HepG2 (cell line): ENCODE measurements around the gene CDK12. TPM values are rescaled to one million over a fixed set of nuclear protein-coding genes. Genes with fewer than 3 reads are reported as not detected.

Experiments used
- ASH2L ChIP-seq: fragments of 300-600, 200-600 bp; sonication (generic); IDR thresholded peaks from 2 replicates; pipeline ENCODE4 v1.7.0; 2017; ENCODE audit warnings: low read depth, mild to moderate bottlenecking, moderate library complexity, mixed read lengths, low read length; ENCODE audit not compliant: insufficient read length
- CBX1 ChIP-seq: IDR thresholded peaks from one replicate; pipeline ENCODE4 v1.6.1; 2016; ENCODE audit warnings: antibody characterized with exemption, low read depth
- CHD4 ChIP-seq: fragments of 200-600 bp; sonication (generic); IDR thresholded peaks from 2 replicates; pipeline ENCODE4 v1.7.0; 2017; ENCODE audit warnings: mild to moderate bottlenecking, low read length, borderline replicate concordance
- FOXK1 ChIP-seq: sonication (generic); formaldehyde crosslinking; IDR thresholded peaks from 2 replicates; pipeline ENCODE4 v1.4.0; 2020; ENCODE audit warnings: low read depth, missing genetic modification reagents, borderline replicate concordance
- FOXO1 ChIP-seq: sonication (generic); formaldehyde crosslinking; IDR thresholded peaks from 2 replicates; pipeline ENCODE4 v1.4.0; 2020; ENCODE audit warnings: missing genetic modification reagents
- KAT2B ChIP-seq: fragments of 150-350 bp; IDR thresholded peaks from 2 replicates; pipeline ENCODE4 v1.6.1; 2014; ENCODE audit warnings: low read depth, low read length, borderline replicate concordance
- NR3C1 ChIP-seq: sonication (generic); formaldehyde crosslinking; IDR thresholded peaks from 2 replicates; pipeline ENCODE4 v1.4.0; 2020; ENCODE audit warnings: missing genetic modification reagents
- RBFOX2 ChIP-seq: fragments of 200-400 bp; formaldehyde crosslinking; IDR thresholded peaks from 2 replicates; pipeline ENCODE4 v1.6.1; 2017; ENCODE audit warnings: low read depth, mild to moderate bottlenecking, low read length
- SMC3 ChIP-seq: IDR thresholded peaks from 2 replicates; pipeline ENCODE4 v1.6.1; 2011; ENCODE audit warnings: low read length, improper control_type of control experiment
- SRSF1 ChIP-seq: fragments of 200-400 bp; formaldehyde crosslinking; optimal IDR thresholded peaks from 2 replicates; pipeline ENCODE3; 2017; ENCODE audit warnings: mild to moderate bottlenecking, low read depth, low read length, moderate library complexity
- ZNF10 ChIP-seq: sonication (generic); formaldehyde crosslinking; IDR thresholded peaks from 2 replicates; pipeline ENCODE4 v1.4.0; 2020; ENCODE audit warnings: mild to moderate bottlenecking, low read depth, missing genetic modification reagents, borderline replicate concordance
- ZNF205 ChIP-seq: IDR thresholded peaks from 2 replicates; pipeline ENCODE4 v1.6.1; 2018; ENCODE audit warnings: missing biosample characterization, missing genetic modification reagents
- ZNF274 ChIP-seq: sonication (generic); formaldehyde crosslinking; IDR thresholded peaks from 2 replicates; pipeline ENCODE4 v1.5.1; 2020; ENCODE audit warnings: mild to moderate bottlenecking, missing genetic modification reagents
- ZNF30 ChIP-seq: sonication (generic); formaldehyde crosslinking; IDR thresholded peaks from 2 replicates; pipeline ENCODE4 v1.5.0; 2020; ENCODE audit warnings: mild to moderate bottlenecking, missing genetic modification reagents
- ZNF484 ChIP-seq: sonication (generic); formaldehyde crosslinking; IDR thresholded peaks from 2 replicates; pipeline ENCODE4 v1.5.1; 2020; ENCODE audit warnings: mild to moderate bottlenecking, low read depth, missing genetic modification reagents, borderline replicate concordance
- ZNF547 ChIP-seq: sonication (generic); formaldehyde crosslinking; IDR thresholded peaks from 2 replicates; pipeline ENCODE4 v1.5.1; 2020; ENCODE audit warnings: mild to moderate bottlenecking, missing genetic modification reagents
- ZNF614 ChIP-seq: IDR thresholded peaks from 2 replicates; pipeline ENCODE4 v1.6.1; 2018; ENCODE audit warnings: missing biosample characterization, missing genetic modification reagents, inconsistent platforms, borderline replicate concordance
- polyA plus RNA-seq, 8 experiments: library from polyadenylated mRNA; depleted of rRNA in 3 of 8; stranded (reverse) in 7 of 8; unstranded in 1 of 8; fragments of >200 nt; fragmentation: Illumina TruSeq in 4 of 8; extraction: Trizol in 4 of 8; gene quantifications; 2 replicates each; pipeline versions ENCODE4 v1.2.1 to v1.2.3, GENCODE V29; 2011 to 2016; ENCODE audit warnings: low read depth in 4 of 8, missing spikeins in 1 of 8, mixed read lengths in 1 of 8; ENCODE audit not compliant: insufficient read depth in 1 of 8
- total RNA-seq, 5 experiments: library from RNA; depleted of rRNA; stranded (reverse); fragments of >200 nt; fragmentation: Illumina TruSeq; extraction: Trizol; gene quantifications; 2 replicates each; pipeline ENCODE4 v1.2.3, GENCODE V29; 2016; ENCODE audit warnings: low read depth in 1 of 5
- TF ChIP-seq, protein P1 (sequence below): IDR thresholded peaks from 2 replicates; pipeline ENCODE4 v1.6.1; 2012; ENCODE audit warnings: low read depth, low read length, improper control_type of control experiment
- TF ChIP-seq, protein P2 (sequence below): IDR thresholded peaks from 2 replicates; pipeline ENCODE4 v1.6.1; 2012; ENCODE audit warnings: inconsistent platforms

The CDK12 gene
- total and polyA plus RNA-seq, 2 of the 13 experiments (the other 11 are each of a cell fraction or from before 2014, with no cell fraction given), result 24.0 to 88.6 TPM

DNA sequence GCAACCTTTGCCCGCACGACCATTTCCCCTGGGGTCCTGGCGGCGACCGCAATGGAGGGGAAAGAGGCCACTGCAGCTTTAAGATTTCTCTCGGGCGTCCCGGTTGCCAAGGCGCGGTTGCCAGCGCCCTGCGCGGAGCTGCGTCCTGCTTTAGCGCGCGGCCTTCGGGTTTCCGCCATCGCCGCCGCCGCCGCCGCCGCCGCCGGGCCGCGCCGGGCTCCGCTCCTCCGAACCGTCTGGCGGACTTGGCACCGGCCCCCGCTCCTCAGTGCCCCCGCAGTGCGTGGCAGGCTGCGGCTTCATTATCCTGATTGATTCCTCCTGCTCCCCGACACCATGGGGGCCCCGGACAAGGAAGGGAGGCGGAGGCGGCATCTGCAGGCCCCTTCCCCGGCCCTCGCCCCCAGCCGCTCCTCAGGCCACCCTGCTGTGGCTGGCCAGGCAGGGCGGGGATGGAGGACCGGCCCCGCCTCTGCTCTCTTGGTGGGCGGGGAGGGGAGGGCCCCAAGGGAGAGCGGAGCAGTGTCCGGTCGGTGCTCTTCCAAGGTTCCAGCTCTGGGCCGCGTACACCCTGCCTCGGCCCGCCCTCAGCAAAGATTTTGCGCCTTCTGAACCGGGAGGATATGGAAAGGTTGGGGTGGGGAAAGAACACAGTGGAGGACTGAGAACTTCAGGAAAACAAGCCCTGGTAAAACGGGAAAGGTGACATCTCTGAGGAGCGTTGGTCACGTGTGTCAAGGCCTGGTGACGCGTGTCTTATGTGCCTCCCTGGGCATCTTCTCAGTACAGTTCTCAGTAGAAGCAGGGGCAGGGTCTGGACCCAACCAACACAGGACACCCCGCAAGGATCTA, 112.4 kb downstream of the CDK12 start (continued):
- TF ChIP-seq SRSF1, result no peak
- TF ChIP-seq RBFOX2, result peak; percentile 37; the same call in 1 of the 2 replicates
- no peak for TF ChIP-seq NR3C1 (CRISPR knock-in tag)
- no peak for TF ChIP-seq KAT2B
- TF ChIP-seq ZNF274, result no peak; the same call in 1 of the 2 replicates
- no peak for TF ChIP-seq ZNF484 (CRISPR knock-in tag)
- TF ChIP-seq ZNF547, result no peak
- TF ChIP-seq ZNF205 (CRISPR knock-in tag), result no peak
- TF ChIP-seq ASH2L, result no peak
- TF ChIP-seq ZNF614, result no peak
- no peak for TF ChIP-seq CHD4
- no peak for TF ChIP-seq FOXO1 (CRISPR knock-in tag)
- no peak for TF ChIP-seq ZNF10
- no peak for TF ChIP-seq SMC3
- no peak for TF ChIP-seq CBX1
- TF ChIP-seq FOXK1 (CRISPR knock-in tag), result no peak
- TF ChIP-seq, protein P1, sequence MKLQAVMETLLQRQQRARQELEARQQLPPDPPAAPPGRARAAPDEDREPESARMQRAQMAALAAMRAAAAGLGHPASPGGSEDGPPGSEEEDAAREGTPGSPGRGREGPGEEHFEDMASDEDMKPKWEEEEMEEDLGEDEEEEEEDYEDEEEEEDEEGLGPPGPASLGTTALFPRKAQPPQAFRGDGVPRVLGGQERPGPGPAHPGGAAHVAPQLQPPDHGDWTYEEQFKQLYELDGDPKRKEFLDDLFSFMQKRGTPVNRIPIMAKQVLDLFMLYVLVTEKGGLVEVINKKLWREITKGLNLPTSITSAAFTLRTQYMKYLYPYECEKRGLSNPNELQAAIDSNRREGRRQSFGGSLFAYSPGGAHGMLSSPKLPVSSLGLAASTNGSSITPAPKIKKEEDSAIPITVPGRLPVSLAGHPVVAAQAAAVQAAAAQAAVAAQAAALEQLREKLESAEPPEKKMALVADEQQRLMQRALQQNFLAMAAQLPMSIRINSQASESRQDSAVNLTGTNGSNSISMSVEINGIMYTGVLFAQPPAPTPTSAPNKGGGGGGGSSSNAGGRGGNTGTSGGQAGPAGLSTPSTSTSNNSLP, result no peak
- no peak for TF ChIP-seq ZNF30
- TF ChIP-seq, protein P2, sequence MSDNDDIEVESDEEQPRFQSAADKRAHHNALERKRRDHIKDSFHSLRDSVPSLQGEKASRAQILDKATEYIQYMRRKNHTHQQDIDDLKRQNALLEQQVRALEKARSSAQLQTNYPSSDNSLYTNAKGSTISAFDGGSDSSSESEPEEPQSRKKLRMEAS, result peak; percentile 17; the same call in 1 of the 2 replicates
